ENCODE results near the gene KCNQ1. TPM values are rescaled to one million over a fixed set of nuclear protein-coding genes. Genes with fewer than 3 reads are reported as not detected.
A peak's percentile ranks its signal among the peaks of the same experiment; 100 is the strongest.

The KCNQ1 gene
- total RNA-seq, 6 donors from 2014 or later = 18.0 to 45.4 (median 32.7) TPM

GRCh38 chr11:2694995-2695939 lies 250.5 kb downstream of the KCNQ1 start:
- H3K4me3 ChIP-seq = no peak overlapping the region
- no peaks in the 10 kb centered on the region for H3K36me3 ChIP-seq
- TF ChIP-seq, protein P1, sequence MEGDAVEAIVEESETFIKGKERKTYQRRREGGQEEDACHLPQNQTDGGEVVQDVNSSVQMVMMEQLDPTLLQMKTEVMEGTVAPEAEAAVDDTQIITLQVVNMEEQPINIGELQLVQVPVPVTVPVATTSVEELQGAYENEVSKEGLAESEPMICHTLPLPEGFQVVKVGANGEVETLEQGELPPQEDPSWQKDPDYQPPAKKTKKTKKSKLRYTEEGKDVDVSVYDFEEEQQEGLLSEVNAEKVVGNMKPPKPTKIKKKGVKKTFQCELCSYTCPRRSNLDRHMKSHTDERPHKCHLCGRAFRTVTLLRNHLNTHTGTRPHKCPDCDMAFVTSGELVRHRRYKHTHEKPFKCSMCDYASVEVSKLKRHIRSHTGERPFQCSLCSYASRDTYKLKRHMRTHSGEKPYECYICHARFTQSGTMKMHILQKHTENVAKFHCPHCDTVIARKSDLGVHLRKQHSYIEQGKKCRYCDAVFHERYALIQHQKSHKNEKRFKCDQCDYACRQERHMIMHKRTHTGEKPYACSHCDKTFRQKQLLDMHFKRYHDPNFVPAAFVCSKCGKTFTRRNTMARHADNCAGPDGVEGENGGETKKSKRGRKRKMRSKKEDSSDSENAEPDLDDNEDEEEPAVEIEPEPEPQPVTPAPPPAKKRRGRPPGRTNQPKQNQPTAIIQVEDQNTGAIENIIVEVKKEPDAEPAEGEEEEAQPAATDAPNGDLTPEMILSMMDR (IDR thresholded peaks at IDR 0.05) = no peak
- no peak for TF ChIP-seq POLR2A (IDR thresholded peaks at IDR 0.05)
- no peak for TF ChIP-seq EP300 (IDR thresholded peaks at IDR 0.05)
- no peak for TF ChIP-seq POLR2AphosphoS5 (IDR thresholded peaks at IDR 0.05)
- WGBS, 2 donors = 78 to 84% methylated on average over 9 of the region's 9 CpGs
- DNase-seq (no peak), ATAC-seq (ENCODE audit: low FRiP score in 2 of 2) (no peak)
- H3K9me3 ChIP-seq = no peaks in the 10 kb centered on the region
- H3K27me3 ChIP-seq = no peaks in the 10 kb centered on the region
- H3K27ac ChIP-seq = no peak overlapping the region
- H3K4me1 ChIP-seq = peaks cover 12 to 30% (median 24%) of the 10 kb centered on the region in 4 donors

DNA sequence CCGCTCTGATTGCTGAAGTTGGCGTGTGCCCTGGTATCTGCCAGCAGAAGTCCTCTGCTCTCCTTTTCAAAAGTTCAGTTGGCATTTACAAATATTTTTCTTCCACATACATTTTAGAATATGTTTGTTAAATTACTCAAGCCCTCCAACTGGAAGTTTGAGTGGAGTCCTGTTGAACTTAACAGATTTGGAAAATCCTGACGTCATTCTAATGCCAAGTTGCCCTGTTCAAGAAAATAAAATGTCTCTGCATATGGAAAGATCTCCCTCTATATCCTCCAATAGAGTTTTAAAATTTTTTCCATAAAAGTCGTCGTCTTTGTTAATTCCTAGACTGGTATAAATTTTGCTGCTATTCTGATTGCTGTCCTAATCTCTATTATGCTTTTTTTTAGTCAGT lies 251.6 kb downstream of the KCNQ1 start:
- TF ChIP-seq EP300 (IDR thresholded peaks at IDR 0.05) (no peak), POLR2A (IDR thresholded peaks at IDR 0.05) (no peak), POLR2AphosphoS5 (IDR thresholded peaks at IDR 0.05) (no peak)
- TF ChIP-seq, protein P1 (IDR thresholded peaks at IDR 0.05) = no peak
- Histone ChIP-seq H3K27ac (no peak overlapping the region), H3K9me3 (no peaks in the 10 kb centered on the region), H3K36me3 (no peaks in the 10 kb centered on the region), H3K4me1 (peaks cover 12 to 30% (median 26%) of the 10 kb centered on the region in 4 donors), H3K27me3 (no peaks in the 10 kb centered on the region), H3K4me3 (no peak overlapping the region)
- 83 to 86% methylated on average over 5 of the region's 5 CpGs for WGBS, 2 donors
- DNase-seq (no peak), ATAC-seq (ENCODE audit: low FRiP score in 2 of 2) (no peak)

- 44 to 67% methylated on average over 1 of the region's 1 CpG for WGBS, 2 donors
- Histone ChIP-seq H3K36me3 (no peaks in the 10 kb centered on the region), H3K27me3 (no peaks in the 10 kb centered on the region), H3K27ac (peak overlapping the region in 1 of 4 donors; percentile 3), H3K9me3 (no peaks in the 10 kb centered on the region), H3K4me3 (peak overlapping the region in 2 of 4 donors; percentile 65 to 74), H3K4me1 (peaks cover 8 to 26% (median 16%) of the 10 kb centered on the region in 4 donors)
- DNase-seq = no peak
- ATAC-seq (ENCODE audit: low FRiP score in 2 of 2) = no peak
- TF ChIP-seq POLR2AphosphoS5 (IDR thresholded peaks at IDR 0.05) = no peak
- TF ChIP-seq EP300 (IDR thresholded peaks at IDR 0.05) = no peak
- TF ChIP-seq POLR2A (IDR thresholded peaks at IDR 0.05) = no peak
- TF ChIP-seq, protein P1 (IDR thresholded peaks at IDR 0.05) = no peak
Observed at GRCh38 chr11:2697866-2698265, 253.1 kb downstream of the KCNQ1 start.

DNA sequence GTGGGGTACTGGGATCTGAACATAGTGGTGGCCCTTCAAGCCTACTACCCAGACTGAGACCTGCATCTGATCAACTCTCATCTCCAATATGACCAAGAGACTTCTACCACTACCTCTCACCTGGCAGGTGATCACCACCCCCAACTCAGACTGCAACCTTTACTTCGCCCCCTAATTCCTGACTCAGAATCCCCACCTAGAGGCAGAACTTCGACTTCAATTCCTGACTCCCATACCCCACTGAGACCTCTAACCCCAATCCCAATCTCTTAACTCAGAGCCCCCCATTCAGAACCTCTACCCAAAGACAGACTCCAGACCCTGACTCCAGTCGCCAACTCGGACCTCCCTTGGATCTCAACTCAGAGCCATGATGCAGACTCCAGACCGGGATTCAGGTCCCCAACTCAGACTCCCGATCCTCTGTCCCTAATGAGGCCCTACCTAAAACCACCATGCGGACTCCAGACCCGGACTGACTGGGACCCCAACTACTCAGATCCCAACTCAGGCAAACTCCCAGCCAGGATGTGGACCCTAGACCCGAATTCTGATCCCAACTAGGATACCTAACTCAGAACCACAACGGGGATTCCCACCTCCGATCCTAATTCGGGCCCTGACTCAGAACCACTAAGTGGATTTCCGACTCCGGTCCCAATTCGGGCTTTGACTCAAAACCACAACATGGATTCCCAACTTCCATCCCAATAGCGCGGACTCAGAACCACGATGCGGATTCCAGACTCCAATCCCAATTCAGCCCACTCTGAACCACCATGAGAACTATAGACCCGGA lies 253.8 kb downstream of the KCNQ1 start:
- no peak for DNase-seq
- Histone ChIP-seq H3K27me3 (no peaks in the 10 kb centered on the region), H3K27ac (peak overlapping the region in 3 of 4 donors; percentile 3 to 97 (median 94)), H3K4me1 (peaks cover 3 to 18% (median 10%) of the 10 kb centered on the region in 4 donors), H3K36me3 (no peaks in the 10 kb centered on the region), H3K4me3 (peak overlapping the region; percentile 41 to 74 (median 60)), H3K9me3 (no peaks in the 10 kb centered on the region)
- no peak for ATAC-seq (ENCODE audit: low FRiP score in 2 of 2)
- WGBS, 2 donors = 38 to 59% methylated on average over 20 of the region's 20 CpGs
- TF ChIP-seq EP300 (IDR thresholded peaks at IDR 0.05) (no peak), POLR2AphosphoS5 (IDR thresholded peaks at IDR 0.05) (no peak), POLR2A (IDR thresholded peaks at IDR 0.05) (no peak)
- TF ChIP-seq, protein P1 (IDR thresholded peaks at IDR 0.05) = no peak

All from upper lobe of left lung (tissue), 6 donors.